ENCODE data around the gene ERG28. TPM values are rescaled to one million over a fixed set of nuclear protein-coding genes. Genes with fewer than 3 reads are reported as not detected.

Gene ERG28
- total and polyA plus RNA-seq, 2 of the 13 experiments (the other 11 are each of a cell fraction or from before 2014, with no cell fraction given), result 27.3 to 32.3 TPM

DNA sequence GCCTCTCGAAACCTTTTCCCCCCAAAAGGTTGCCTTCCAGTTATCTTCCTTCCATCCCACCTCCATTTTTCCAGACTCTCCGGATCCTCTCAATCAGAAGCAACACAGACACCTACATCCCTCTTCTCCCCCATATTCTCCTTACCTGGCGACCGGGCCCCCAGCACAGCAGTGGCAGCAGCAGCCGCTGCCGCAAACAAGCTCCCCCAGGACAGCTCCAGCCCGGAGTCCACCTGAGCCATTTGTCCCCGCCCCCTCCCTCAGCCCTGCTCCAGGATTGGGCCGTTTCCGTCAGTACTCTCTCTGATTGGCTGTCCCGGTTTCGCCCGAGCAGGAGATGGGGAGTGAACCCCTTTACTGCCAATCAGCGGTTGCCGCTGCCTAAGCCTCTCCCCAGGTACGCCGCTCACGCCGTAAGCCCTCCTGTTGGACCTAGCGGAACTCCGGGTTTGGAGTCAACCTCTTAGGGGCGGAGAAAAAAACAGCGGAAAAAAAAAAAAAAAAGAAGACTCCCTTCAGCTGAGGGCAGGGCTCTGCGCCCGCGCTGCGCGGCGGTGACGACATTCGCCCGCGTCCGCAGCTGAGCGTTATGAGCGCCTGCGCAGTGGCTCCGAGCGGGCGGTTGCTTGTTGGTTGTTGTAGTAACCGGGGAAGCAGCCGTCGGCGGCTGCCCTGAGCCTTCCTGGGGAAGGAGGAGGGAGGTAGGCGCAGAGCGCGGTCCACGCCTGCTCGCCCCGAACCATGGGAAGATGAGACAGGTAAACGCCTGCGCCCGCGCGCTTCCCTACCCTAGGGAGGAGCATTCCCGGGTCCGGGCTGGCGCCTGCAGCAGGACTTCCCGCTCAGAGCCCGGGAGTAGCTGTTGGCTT lies at the start of gene ERG28, which contains the start of gene TTLL5 (continued):
- TF ChIP-seq, protein P1, sequence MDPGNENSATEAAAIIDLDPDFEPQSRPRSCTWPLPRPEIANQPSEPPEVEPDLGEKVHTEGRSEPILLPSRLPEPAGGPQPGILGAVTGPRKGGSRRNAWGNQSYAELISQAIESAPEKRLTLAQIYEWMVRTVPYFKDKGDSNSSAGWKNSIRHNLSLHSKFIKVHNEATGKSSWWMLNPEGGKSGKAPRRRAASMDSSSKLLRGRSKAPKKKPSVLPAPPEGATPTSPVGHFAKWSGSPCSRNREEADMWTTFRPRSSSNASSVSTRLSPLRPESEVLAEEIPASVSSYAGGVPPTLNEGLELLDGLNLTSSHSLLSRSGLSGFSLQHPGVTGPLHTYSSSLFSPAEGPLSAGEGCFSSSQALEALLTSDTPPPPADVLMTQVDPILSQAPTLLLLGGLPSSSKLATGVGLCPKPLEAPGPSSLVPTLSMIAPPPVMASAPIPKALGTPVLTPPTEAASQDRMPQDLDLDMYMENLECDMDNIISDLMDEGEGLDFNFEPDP (CRISPR knock-in tag; conservative IDR thresholded peaks at IDR 0.05), result no peak
- TF ChIP-seq, protein P2, sequence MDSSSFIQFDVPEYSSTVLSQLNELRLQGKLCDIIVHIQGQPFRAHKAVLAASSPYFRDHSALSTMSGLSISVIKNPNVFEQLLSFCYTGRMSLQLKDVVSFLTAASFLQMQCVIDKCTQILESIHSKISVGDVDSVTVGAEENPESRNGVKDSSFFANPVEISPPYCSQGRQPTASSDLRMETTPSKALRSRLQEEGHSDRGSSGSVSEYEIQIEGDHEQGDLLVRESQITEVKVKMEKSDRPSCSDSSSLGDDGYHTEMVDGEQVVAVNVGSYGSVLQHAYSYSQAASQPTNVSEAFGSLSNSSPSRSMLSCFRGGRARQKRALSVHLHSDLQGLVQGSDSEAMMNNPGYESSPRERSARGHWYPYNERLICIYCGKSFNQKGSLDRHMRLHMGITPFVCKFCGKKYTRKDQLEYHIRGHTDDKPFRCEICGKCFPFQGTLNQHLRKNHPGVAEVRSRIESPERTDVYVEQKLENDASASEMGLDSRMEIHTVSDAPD (CRISPR knock-in tag; IDR thresholded peaks at IDR 0.05), result no peak
- TF ChIP-seq SP140L (CRISPR knock-in tag; IDR thresholded peaks at IDR 0.05; ENCODE audit: borderline replicate concordance), result 0 out of 2 replicates have a peak, but pooled peaks have one; percentile 16
- no peak; the same call in 1 of the 2 replicates for TF ChIP-seq ZNF772 (CRISPR knock-in tag; IDR thresholded peaks at IDR 0.05)
- TF ChIP-seq RFXAP (CRISPR knock-in tag; IDR thresholded peaks at IDR 0.05; ENCODE audit: borderline replicate concordance), result 0 out of 2 replicates have a peak, but pooled peaks have one; percentile 63
- peak; percentile 63; the same call in 1 of the 2 replicates for TF ChIP-seq KDM5B (CRISPR knock-in tag; IDR thresholded peaks at IDR 0.05; ENCODE audit: borderline replicate concordance)
- TF ChIP-seq, protein P3, sequence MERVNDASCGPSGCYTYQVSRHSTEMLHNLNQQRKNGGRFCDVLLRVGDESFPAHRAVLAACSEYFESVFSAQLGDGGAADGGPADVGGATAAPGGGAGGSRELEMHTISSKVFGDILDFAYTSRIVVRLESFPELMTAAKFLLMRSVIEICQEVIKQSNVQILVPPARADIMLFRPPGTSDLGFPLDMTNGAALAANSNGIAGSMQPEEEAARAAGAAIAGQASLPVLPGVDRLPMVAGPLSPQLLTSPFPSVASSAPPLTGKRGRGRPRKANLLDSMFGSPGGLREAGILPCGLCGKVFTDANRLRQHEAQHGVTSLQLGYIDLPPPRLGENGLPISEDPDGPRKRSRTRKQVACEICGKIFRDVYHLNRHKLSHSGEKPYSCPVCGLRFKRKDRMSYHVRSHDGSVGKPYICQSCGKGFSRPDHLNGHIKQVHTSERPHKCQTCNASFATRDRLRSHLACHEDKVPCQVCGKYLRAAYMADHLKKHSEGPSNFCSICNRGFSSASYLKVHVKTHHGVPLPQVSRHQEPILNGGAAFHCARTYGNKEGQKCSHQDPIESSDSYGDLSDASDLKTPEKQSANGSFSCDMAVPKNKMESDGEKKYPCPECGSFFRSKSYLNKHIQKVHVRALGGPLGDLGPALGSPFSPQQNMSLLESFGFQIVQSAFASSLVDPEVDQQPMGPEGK (CRISPR knock-in tag; IDR thresholded peaks at IDR 0.05), result peak; percentile 77
- TF ChIP-seq, protein P4, sequence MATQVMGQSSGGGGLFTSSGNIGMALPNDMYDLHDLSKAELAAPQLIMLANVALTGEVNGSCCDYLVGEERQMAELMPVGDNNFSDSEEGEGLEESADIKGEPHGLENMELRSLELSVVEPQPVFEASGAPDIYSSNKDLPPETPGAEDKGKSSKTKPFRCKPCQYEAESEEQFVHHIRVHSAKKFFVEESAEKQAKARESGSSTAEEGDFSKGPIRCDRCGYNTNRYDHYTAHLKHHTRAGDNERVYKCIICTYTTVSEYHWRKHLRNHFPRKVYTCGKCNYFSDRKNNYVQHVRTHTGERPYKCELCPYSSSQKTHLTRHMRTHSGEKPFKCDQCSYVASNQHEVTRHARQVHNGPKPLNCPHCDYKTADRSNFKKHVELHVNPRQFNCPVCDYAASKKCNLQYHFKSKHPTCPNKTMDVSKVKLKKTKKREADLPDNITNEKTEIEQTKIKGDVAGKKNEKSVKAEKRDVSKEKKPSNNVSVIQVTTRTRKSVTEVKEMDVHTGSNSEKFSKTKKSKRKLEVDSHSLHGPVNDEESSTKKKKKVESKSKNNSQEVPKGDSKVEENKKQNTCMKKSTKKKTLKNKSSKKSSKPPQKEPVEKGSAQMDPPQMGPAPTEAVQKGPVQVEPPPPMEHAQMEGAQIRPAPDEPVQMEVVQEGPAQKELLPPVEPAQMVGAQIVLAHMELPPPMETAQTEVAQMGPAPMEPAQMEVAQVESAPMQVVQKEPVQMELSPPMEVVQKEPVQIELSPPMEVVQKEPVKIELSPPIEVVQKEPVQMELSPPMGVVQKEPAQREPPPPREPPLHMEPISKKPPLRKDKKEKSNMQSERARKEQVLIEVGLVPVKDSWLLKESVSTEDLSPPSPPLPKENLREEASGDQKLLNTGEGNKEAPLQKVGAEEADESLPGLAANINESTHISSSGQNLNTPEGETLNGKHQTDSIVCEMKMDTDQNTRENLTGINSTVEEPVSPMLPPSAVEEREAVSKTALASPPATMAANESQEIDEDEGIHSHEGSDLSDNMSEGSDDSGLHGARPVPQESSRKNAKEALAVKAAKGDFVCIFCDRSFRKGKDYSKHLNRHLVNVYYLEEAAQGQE (IDR thresholded peaks at IDR 0.05; ENCODE audit: borderline replicate concordance in 1 of 2, low read depth in 1 of 2, low read length in 2 of 2), result peak in 1 of 2 experiments; percentile 60; a peak in 1 of 4 replicates
- peak; percentile 86 for TF ChIP-seq POLR2AphosphoS5 (IDR thresholded peaks at IDR 0.05; ENCODE audit: low read depth, low read length)
- 0 out of 2 replicates have a peak, but pooled peaks have one; percentile 52 for TF ChIP-seq CHD2 (IDR thresholded peaks at IDR 0.05; ENCODE audit: low read depth, low read length)
- TF ChIP-seq, protein P5, sequence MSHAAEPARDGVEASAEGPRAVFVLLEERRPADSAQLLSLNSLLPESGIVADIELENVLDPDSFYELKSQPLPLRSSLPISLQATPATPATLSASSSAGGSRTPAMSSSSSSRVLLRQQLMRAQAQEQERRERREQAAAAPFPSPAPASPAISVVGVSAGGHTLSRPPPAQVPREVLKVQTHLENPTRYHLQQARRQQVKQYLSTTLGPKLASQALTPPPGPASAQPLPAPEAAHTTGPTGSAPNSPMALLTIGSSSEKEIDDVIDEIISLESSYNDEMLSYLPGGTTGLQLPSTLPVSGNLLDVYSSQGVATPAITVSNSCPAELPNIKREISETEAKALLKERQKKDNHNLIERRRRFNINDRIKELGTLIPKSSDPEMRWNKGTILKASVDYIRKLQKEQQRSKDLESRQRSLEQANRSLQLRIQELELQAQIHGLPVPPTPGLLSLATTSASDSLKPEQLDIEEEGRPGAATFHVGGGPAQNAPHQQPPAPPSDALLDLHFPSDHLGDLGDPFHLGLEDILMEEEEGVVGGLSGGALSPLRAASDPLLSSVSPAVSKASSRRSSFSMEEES (CRISPR knock-in tag; IDR thresholded peaks at IDR 0.05), result no peak
- peak; percentile 79; the same call in 1 of the 2 replicates for TF ChIP-seq ZSCAN12 (CRISPR knock-in tag; IDR thresholded peaks at IDR 0.05)
- TF ChIP-seq ZNF10 (CRISPR knock-in tag; IDR thresholded peaks at IDR 0.05; ENCODE audit: borderline replicate concordance, low read depth), result no peak
- no peak for TF ChIP-seq JUNB (CRISPR knock-in tag; IDR thresholded peaks at IDR 0.05; ENCODE audit: borderline replicate concordance)
- TF ChIP-seq SP2 (CRISPR knock-in tag; IDR thresholded peaks at IDR 0.05), result peak; percentile 93
- no peak for TF ChIP-seq THAP8 (CRISPR knock-in tag; IDR thresholded peaks at IDR 0.05; ENCODE audit: borderline replicate concordance)

Data from HepG2 (cell line).